SH-SY5Y (cell line): ENCODE measurements around the gene RNF123.

ENCODE experiments used
- GATA2 ChIP-seq: IDR thresholded peaks from 2 replicates; pipeline ENCODE4 v1.6.1; 2011; ENCODE audit warnings: mild to moderate bottlenecking, low read depth, low read length
- GATA3 ChIP-seq: IDR thresholded peaks from 2 replicates; pipeline ENCODE4 v1.6.1; 2011; ENCODE audit warnings: low read depth, mild to moderate bottlenecking, low read length, moderate library complexity

DNA sequence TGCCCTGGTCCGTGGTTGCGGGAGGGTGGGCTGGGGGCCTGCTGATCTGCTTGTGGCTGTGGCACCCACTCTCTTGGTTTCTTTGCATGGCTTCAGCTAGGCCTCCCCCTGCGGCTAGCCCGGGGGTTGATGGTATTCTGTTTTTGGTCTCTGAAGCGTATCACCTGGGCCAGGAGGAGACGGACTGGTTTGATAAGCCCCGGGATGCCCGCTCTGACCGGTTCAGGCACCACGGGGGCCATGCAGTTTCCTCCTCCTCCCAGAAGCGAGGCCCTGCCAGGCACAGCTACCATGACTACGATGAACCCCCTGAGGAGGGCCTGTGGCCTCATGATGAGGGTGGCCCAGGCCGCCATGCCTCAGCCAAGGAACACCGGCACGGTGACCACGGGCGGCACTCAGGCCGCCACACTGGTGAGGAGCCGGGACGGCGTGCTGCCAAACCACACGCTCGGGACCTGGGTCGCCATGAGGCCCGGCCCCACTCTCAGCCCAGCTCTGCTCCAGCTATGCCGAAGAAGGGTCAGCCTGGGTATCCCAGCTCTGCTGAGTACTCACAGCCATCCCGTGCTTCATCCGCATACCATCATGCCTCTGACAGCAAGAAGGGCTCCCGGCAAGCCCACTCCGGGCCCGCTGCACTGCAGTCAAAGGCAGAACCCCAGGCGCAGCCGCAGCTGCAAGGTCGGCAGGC is 26.5 kb upstream of the RNF123 start:
- TF ChIP-seq GATA2 (no peak), GATA3 (no peak)
